ENCODE results near the gene DMXL1. TPM values are rescaled to one million over a fixed set of nuclear protein-coding genes. Genes with fewer than 3 reads are reported as not detected.
A peak's percentile ranks its signal among the peaks of the same experiment; 100 is the strongest.

Gene DMXL1
- total RNA-seq, 2 donors from 2014 or later = 47.8 to 51.8 TPM

- no peak overlapping the region for H3K9ac ChIP-seq (ENCODE audit: extremely low read depth, low read length, poor library complexity, severe bottlenecking)
- no peaks in the 10 kb centered on the region for H3K9me3 ChIP-seq (ENCODE audit: control insufficient read depth, low read length)
- no peak overlapping the region for H3K4me3 ChIP-seq (ENCODE audit: low read length)
- no peak for DNase-seq
- H3K27me3 ChIP-seq (ENCODE audit: control insufficient read depth, insufficient read depth, low read length, poor library complexity, severe bottlenecking) = no peaks in the 10 kb centered on the region
- no peaks in the 10 kb centered on the region for H3K4me1 ChIP-seq (ENCODE audit: control insufficient read depth, insufficient read depth, low read length)
- 84 to 90% methylated on average over 4 of the region's 4 CpGs for WGBS, 2 experiments (ENCODE audit: insufficient coverage in 1 of 2, insufficient read length in 1 of 2)
- H3K36me3 Mint-ChIP-seq (ENCODE audit: low read depth) = no peaks in the 10 kb centered on the region
- H3K9me3 Mint-ChIP-seq = no peaks in the 10 kb centered on the region
- no peak overlapping the region for H3K4me3 Mint-ChIP-seq
- H3K4me1 Mint-ChIP-seq = no peaks in the 10 kb centered on the region
- H3K27ac Mint-ChIP-seq = peak overlapping the region; percentile 9
- TF ChIP-seq CTCF (conservative IDR thresholded peaks at IDR 0.05) = no peak
- no peaks in the 10 kb centered on the region for H3K27me3 Mint-ChIP-seq (ENCODE audit: insufficient read depth)
- no peak overlapping the region for H3K27ac ChIP-seq (ENCODE audit: low read depth, low read length)
- no peaks in the 10 kb centered on the region for H3K36me3 ChIP-seq (ENCODE audit: control insufficient read depth, insufficient read depth, low read length)
Observed at GRCh38 chr5:119031905-119032304, 39.0 kb upstream of the DMXL1 start.

- Mint-ChIP-seq H3K27ac (no peak overlapping the region), H3K36me3 (ENCODE audit: low read depth) (no peaks in the 10 kb centered on the region)
Observed at GRCh38 chr5:119032656-119033055, 38.2 kb upstream of the DMXL1 start.

GRCh38 chr5:119033135-119033534 is 37.8 kb upstream of the DMXL1 start:
- WGBS, 2 experiments (ENCODE audit: insufficient coverage in 1 of 2, insufficient read length in 1 of 2) = 75% methylated on average over 3 of the region's 3 CpGs; no CpG with 5 or more reads in 1 of the 2 experiments
- H3K9me3 Mint-ChIP-seq = no peaks in the 10 kb centered on the region
- no peaks in the 10 kb centered on the region for H3K9me3 ChIP-seq (ENCODE audit: control insufficient read depth, low read length)
- no peaks in the 10 kb centered on the region for H3K36me3 Mint-ChIP-seq (ENCODE audit: low read depth)
- no peak overlapping the region for H3K4me3 Mint-ChIP-seq
- H3K9ac ChIP-seq (ENCODE audit: extremely low read depth, low read length, poor library complexity, severe bottlenecking) = no peak overlapping the region
- no peaks in the 10 kb centered on the region for H3K4me1 ChIP-seq (ENCODE audit: control insufficient read depth, insufficient read depth, low read length)
- no peaks in the 10 kb centered on the region for H3K36me3 ChIP-seq (ENCODE audit: control insufficient read depth, insufficient read depth, low read length)
- no peaks in the 10 kb centered on the region for H3K27me3 ChIP-seq (ENCODE audit: control insufficient read depth, insufficient read depth, low read length, poor library complexity, severe bottlenecking)
- no peak overlapping the region for H3K4me3 ChIP-seq (ENCODE audit: low read length)
- H3K27ac ChIP-seq (ENCODE audit: low read depth, low read length) = no peak overlapping the region
- no peak for DNase-seq
- H3K4me1 Mint-ChIP-seq = no peaks in the 10 kb centered on the region
- H3K27me3 Mint-ChIP-seq (ENCODE audit: insufficient read depth) = no peaks in the 10 kb centered on the region
- peak overlapping the region; percentile 33 for H3K27ac Mint-ChIP-seq
- TF ChIP-seq CTCF (conservative IDR thresholded peaks at IDR 0.05) = no peak

More at GRCh38 chr5:119032656-119033055, 38.2 kb upstream of the DMXL1 start:
- H3K36me3 ChIP-seq (ENCODE audit: control insufficient read depth, insufficient read depth, low read length) = no peaks in the 10 kb centered on the region
- WGBS, 2 experiments (ENCODE audit: insufficient coverage in 1 of 2, insufficient read length in 1 of 2) = 93% methylated on average over 2 of the region's 3 CpGs; no CpG with 5 or more reads in 1 of the 2 experiments
- DNase-seq = no peak
- no peaks in the 10 kb centered on the region for H3K9me3 ChIP-seq (ENCODE audit: control insufficient read depth, low read length)
- no peaks in the 10 kb centered on the region for H3K27me3 ChIP-seq (ENCODE audit: control insufficient read depth, insufficient read depth, low read length, poor library complexity, severe bottlenecking)
- no peaks in the 10 kb centered on the region for H3K27me3 Mint-ChIP-seq (ENCODE audit: insufficient read depth)
- no peak overlapping the region for H3K4me3 ChIP-seq (ENCODE audit: low read length)
- H3K9me3 Mint-ChIP-seq = no peaks in the 10 kb centered on the region
- H3K27ac ChIP-seq (ENCODE audit: low read depth, low read length) = no peak overlapping the region
- H3K4me3 Mint-ChIP-seq = no peak overlapping the region
- TF ChIP-seq CTCF (conservative IDR thresholded peaks at IDR 0.05) = no peak
- no peaks in the 10 kb centered on the region for H3K4me1 ChIP-seq (ENCODE audit: control insufficient read depth, insufficient read depth, low read length)
- no peak overlapping the region for H3K9ac ChIP-seq (ENCODE audit: extremely low read depth, low read length, poor library complexity, severe bottlenecking)
- H3K4me1 Mint-ChIP-seq = no peaks in the 10 kb centered on the region

All from endodermal cell (in vitro differentiated cells).